Measurements from ENCODE around the gene RNF150. TPM values are rescaled to one million over a fixed set of nuclear protein-coding genes. Genes with fewer than 3 reads are reported as not detected.

RNF150 gene
- total and polyA plus RNA-seq, 2 of the 4 experiments (the other 2 are of a cell fraction), result 6.2 to 18.1 TPM

DNA sequence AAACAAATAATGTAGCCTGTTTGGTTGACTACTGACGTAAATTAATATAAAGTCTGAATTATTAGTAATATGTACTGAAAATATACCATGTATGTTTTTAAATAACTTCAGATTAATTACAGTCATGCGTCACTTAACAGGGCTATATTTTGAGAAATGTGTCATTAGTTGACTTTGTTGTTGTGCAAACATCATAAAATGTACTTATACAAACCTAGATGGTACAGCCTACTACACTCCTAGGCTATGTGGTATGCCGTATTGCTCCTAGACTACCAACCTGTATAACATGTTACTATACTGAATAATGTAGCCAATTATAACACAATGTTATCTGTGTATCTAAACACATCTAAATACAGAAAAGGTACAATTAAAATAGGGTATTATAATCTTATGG is 66.6 kb downstream of the RNF150 start:
- H3K23ac ChIP-seq (ENCODE audit: low read depth, low read length), result no peak overlapping the region
- H3K9ac ChIP-seq (ENCODE audit: low read depth, low read length), result no peak overlapping the region
- H3K14ac ChIP-seq (replicated peaks; ENCODE audit: low read depth, low read length), result no peak overlapping the region
- H2BK120ac ChIP-seq (ENCODE audit: low read depth, low read length), result no peak overlapping the region
- no peak overlapping the region for H3K27ac ChIP-seq (ENCODE audit: insufficient read depth, low read length)
- no peaks in the 10 kb centered on the region; a peak in 1 of 4 replicates for H3K79me1 ChIP-seq (ENCODE audit: low read depth in 1 of 2, low read length in 2 of 2)
- H3K4me1 ChIP-seq (ENCODE audit: control insufficient read depth, insufficient read depth, low read length), result no peaks in the 10 kb centered on the region
- H4K91ac ChIP-seq (ENCODE audit: insufficient read depth, low read depth, low read length), result no peak overlapping the region
- TF ChIP-seq RCOR1 (IDR thresholded peaks at IDR 0.05; ENCODE audit: insufficient replicate concordance, low read length), result no peak
- TF ChIP-seq POLR2A (IDR thresholded peaks at IDR 0.05; ENCODE audit: low read depth, low read length), result no peak
- TF ChIP-seq MAFK (IDR thresholded peaks at IDR 0.05; ENCODE audit: low read depth, low read length), result no peak
- TF ChIP-seq SMC3 (IDR thresholded peaks at IDR 0.05; ENCODE audit: low read depth, low read length), result no peak
- TF ChIP-seq CEBPB (IDR thresholded peaks at IDR 0.05; ENCODE audit: low read depth, low read length), result no peak
- TF ChIP-seq, protein P1, sequence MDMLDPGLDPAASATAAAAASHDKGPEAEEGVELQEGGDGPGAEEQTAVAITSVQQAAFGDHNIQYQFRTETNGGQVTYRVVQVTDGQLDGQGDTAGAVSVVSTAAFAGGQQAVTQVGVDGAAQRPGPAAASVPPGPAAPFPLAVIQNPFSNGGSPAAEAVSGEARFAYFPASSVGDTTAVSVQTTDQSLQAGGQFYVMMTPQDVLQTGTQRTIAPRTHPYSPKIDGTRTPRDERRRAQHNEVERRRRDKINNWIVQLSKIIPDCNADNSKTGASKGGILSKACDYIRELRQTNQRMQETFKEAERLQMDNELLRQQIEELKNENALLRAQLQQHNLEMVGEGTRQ (IDR thresholded peaks at IDR 0.05; ENCODE audit: low read depth, low read length), result no peak
- TF ChIP-seq CHD1 (IDR thresholded peaks at IDR 0.05; ENCODE audit: low read depth, low read length), result no peak
- TF ChIP-seq BHLHE40 (IDR thresholded peaks at IDR 0.05; ENCODE audit: low read depth, low read length), result no peak
- no peak for TF ChIP-seq RFX5 (IDR thresholded peaks at IDR 0.05; ENCODE audit: low read depth, low read length)
- TF ChIP-seq, protein P2, sequence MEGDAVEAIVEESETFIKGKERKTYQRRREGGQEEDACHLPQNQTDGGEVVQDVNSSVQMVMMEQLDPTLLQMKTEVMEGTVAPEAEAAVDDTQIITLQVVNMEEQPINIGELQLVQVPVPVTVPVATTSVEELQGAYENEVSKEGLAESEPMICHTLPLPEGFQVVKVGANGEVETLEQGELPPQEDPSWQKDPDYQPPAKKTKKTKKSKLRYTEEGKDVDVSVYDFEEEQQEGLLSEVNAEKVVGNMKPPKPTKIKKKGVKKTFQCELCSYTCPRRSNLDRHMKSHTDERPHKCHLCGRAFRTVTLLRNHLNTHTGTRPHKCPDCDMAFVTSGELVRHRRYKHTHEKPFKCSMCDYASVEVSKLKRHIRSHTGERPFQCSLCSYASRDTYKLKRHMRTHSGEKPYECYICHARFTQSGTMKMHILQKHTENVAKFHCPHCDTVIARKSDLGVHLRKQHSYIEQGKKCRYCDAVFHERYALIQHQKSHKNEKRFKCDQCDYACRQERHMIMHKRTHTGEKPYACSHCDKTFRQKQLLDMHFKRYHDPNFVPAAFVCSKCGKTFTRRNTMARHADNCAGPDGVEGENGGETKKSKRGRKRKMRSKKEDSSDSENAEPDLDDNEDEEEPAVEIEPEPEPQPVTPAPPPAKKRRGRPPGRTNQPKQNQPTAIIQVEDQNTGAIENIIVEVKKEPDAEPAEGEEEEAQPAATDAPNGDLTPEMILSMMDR (conservative IDR thresholded peaks at IDR 0.05; ENCODE audit: low read depth, low read length), result no peak
- no peak for TF ChIP-seq MXI1 (IDR thresholded peaks at IDR 0.05; ENCODE audit: borderline replicate concordance, low read depth, low read length)
- TF ChIP-seq, protein P3, sequence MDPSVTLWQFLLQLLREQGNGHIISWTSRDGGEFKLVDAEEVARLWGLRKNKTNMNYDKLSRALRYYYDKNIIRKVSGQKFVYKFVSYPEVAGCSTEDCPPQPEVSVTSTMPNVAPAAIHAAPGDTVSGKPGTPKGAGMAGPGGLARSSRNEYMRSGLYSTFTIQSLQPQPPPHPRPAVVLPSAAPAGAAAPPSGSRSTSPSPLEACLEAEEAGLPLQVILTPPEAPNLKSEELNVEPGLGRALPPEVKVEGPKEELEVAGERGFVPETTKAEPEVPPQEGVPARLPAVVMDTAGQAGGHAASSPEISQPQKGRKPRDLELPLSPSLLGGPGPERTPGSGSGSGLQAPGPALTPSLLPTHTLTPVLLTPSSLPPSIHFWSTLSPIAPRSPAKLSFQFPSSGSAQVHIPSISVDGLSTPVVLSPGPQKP (IDR thresholded peaks at IDR 0.05; ENCODE audit: borderline replicate concordance, low read depth, low read length), result no peak
- TF ChIP-seq RAD21 (IDR thresholded peaks at IDR 0.05; ENCODE audit: low read length), result no peak
- TF ChIP-seq MAZ (IDR thresholded peaks at IDR 0.05; ENCODE audit: borderline replicate concordance, low read depth, low read length), result no peak
- no peak for TF ChIP-seq NFE2L2 (IDR thresholded peaks at IDR 0.05; ENCODE audit: low read depth, low read length)
- no peak for TF ChIP-seq FOS (IDR thresholded peaks at IDR 0.05; ENCODE audit: low read depth, low read length)
- H3K36me3 ChIP-seq (ENCODE audit: control insufficient read depth, insufficient read depth, low read length), result no peaks in the 10 kb centered on the region
- H2AFZ ChIP-seq (replicated peaks; ENCODE audit: low read length, poor library complexity), result no peak overlapping the region
- no peak overlapping the region for H4K8ac ChIP-seq (ENCODE audit: low read depth in 2 of 2, low read length in 2 of 2)
- no peak overlapping the region for H3K56ac ChIP-seq (ENCODE audit: extremely low read depth, insufficient read depth, low read length)
- no peak overlapping the region for H3K18ac ChIP-seq (ENCODE audit: low read depth, low read length)
- ATAC-seq (ENCODE audit: low read depth) (no peak), DNase-seq (no peak)
- no peaks in the 10 kb centered on the region for H3K9me3 ChIP-seq (ENCODE audit: control insufficient read depth, insufficient read depth, low read length)
- no peak overlapping the region for H2BK15ac ChIP-seq (ENCODE audit: low read depth, low read length)
- ChIA-PET CTCF (no interaction called here), POLR2A (ENCODE audit: unreplicated experiment) (no interaction called here)
- dilution Hi-C loops (cut with HindIII; ENCODE audit: low sequenced_read_pairs, unreplicated experiment), result no loop called here
- no CpG with 5 or more reads among the region's 3 CpGs for WGBS, 2 experiments (ENCODE audit: extremely low coverage in 2 of 2, insufficient read length in 1 of 2)
- in situ Hi-C loops (cut with MboI; ENCODE audit: low sequenced_read_pairs), result no loop called here
- H3K4ac ChIP-seq (ENCODE audit: low read depth, low read length), result no peak overlapping the region
- H3K4me3 ChIP-seq (ENCODE audit: insufficient read depth, low read depth, low read length), result no peak overlapping the region
- intact Hi-C loops (cut with micrococcal nuclease), result no loop called here
- no TSS peak for BruUV-seq (replicated peaks)
- no peaks in the 10 kb centered on the region for H3K27me3 ChIP-seq (ENCODE audit: control insufficient read depth, insufficient read depth, low read length)
- H2AK9ac ChIP-seq (replicated peaks; ENCODE audit: low read depth, low read length, poor library complexity), result no peak overlapping the region
- no peak overlapping the region for H4K5ac ChIP-seq (ENCODE audit: low read depth, low read length)
- H2AK5ac ChIP-seq (ENCODE audit: low read depth, low read length), result no peak overlapping the region
- no peaks in the 10 kb centered on the region for H4K20me1 ChIP-seq (ENCODE audit: insufficient read depth, low read length)
- no peak overlapping the region for H2BK20ac ChIP-seq (ENCODE audit: low read depth, low read length)
- no peak overlapping the region for H3K4me2 ChIP-seq (ENCODE audit: low read depth, low read length)
- no peak overlapping the region for H2BK5ac ChIP-seq (ENCODE audit: low read depth, low read length, poor library complexity, severe bottlenecking)
- no peaks in the 10 kb centered on the region for H3K9me1 ChIP-seq (ENCODE audit: insufficient read depth, low read length)
